EH (cell line): Measurements from ENCODE around the gene KPNB1.

Source experiments
- DNase-seq: peaks from one replicate; pipeline ENCODE4 v3.0.0-alpha.2; 2015; ENCODE audit warnings: low read depth

KPNB1 gene

DNA sequence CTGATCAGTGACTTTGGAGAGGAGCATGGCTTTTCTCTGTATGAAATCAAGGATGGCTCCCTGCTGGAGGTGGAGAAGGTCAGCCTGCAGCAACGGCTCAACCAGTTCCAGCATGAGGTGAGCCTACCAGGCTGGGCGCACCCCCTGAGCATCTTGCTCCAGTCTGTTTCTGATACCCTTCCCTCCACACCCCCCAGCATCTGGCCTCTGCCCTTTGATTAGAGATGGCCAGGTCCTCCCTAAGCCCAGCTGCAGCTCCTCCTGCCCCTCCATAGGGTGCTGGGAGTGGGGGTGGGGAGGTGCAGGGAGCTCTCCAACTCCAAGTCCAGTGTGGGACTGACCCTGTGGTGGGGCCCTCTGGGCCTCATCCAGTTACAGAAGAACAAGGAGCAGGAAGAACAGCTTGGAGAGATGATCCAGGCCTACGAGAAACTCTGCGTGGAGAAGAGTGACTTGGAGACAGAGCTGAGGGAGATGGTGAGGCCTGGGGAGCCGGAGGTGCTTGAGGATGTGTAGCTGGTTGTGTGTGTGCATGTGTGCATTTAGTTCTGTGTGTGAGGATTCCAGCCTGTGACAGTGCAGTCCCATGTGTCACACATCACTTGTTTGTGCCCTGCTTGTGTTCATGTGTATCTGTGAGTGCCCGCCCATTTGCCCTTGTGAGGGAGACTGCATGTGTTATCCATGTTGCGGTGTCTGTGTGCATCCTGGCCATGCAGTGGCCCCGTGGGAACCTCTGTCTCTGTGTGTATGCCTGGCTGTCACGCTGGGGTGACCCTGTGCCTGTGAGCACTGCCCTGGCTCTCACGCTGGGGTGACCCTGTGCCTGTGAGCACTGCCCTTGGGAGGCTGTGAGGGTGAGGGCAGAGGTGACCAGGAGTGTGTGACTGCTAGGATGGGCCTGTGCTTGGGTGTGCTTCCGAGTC, 47.3 kb downstream of the KPNB1 start:
- no peak for DNase-seq

DNA sequence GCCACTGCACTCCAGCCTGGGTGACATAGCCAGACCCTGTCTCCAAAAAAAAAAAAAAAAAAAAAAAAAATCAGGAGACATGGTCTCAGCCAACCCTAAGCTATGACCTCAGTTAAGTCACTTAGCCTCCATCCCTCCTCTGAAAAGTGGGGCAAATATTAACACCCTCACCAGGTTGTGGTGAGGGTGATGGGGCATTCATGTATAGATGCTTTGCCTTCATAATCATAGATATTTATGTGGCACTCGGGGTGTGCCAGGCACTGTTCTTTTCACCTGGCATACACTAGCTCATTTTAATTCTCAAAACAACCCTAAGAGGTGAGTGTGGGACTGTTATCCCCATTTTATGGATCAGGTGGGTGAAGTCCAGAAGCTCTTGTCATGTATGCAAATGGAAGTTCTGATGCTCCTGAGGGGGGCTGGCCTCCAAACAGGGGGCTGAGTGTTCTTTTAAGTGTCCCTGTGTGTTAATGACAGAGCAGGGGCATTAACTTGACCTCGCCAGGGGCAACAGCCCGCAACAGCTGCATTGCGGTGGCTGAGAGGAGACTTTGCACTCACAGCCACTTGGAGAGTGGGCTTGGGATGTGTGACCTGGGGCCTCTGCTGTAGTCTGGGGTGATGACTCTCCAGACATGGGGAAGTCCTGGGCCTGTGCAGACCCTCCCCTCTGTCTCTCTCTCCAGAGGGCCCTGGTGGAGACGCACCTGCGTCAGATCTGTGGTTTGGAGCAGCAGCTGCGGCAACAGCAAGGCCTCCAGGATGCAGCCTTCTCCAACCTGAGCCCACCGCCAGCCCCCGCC, 48.4 kb downstream of the KPNB1 start:
- DNase-seq: no peak

DNA sequence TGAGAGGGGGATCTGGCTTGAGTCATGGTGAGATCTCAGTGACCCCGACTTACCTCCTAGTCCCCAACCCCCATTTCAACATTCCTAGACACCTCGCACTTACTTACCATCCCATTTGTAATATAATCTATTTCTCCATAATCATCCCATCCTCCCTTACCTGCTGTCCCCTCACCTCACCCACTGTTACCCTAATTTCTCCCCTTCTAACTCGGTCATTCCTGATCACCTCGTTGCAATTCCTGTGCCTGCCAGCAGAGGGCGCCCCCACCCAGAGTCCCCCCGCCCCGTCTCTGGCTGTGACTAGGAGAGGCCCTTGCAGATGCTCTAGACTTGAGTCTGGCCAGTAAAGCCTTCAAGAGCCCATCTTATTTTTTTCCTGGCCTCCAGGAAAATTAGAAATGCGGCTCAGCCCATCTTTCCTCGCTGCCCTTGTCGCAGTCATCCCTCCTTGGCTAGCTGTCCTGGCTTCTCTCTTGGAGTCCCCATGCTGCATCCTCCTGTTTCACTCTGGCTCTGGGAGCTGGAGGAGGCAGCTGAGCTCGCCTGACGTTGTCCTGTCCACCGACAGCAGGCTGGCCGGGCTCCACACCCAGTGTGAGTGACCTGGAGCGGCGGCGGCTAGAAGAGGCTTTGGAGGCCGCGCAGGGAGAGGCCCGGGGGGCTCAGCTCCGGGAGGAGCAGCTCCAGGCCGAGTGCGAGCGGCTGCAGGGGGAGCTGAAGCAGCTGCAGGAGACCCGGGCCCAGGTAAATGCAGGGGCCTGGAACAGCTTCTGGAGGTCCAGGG, 49.2 kb downstream of the KPNB1 start:
- DNase-seq: peak; percentile 58

DNA sequence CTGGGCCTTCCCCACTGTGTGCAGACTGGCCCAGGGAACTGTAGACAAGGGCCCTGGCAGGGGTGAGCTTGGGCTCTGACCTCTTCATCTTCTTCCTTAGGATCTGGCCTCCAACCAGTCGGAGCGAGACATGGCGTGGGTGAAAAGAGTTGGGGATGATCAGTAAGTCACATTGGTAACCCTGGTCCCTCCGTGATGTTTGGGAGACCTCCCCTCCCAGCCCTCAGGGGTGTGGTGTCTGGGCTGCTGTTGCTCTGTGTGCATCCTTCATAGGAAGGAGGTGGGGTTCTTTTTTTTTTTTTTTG, 49.8 kb downstream of the KPNB1 start:
- DNase-seq: no peak

DNA sequence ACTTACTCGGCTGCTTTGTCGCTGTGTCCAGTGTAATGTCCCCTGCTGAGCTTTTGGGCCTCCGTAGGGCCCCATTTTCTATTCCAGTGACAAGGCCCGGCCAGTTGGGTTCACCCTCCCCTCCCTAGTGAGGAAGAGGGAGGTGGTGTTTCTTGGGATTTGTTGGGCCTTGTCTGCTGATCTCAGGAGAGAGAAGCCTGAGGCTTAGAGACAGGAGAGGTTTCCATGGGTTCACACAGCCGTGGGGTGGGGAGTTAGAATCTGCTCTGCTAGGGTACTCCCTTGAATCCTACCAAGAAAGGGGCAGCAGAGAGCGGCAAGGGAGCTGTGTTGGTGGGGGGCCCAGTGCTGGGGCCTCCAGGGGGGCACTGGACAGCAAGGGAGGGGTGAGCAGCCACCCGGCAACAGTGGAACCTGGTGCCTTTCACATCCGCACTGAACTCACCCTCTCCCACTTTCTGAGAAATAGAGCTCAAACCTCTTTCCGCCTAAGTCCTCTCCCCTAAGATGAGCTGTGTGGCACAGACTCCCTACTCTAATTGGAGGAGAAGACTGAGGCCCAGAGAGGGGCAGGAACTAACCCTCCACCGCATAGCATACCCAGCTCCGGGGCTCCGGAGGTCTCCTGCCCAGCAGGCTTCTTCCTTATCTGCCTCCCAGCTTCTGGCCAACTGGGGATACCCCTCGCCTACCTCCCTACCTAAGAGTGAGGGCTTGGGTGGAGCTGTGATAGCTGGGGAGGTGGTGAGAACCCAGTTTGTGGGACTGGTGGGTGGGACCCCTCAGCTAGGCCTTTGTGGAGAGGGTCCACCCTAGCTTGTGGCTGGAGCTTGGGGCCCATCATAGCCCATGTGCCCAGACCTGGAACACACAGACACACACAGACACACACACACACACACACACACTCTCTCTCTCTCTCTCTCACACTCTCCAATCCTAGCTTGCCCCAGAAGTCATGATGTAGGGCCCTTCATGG, 51.0 kb downstream of the KPNB1 start:
- no peak for DNase-seq

DNA sequence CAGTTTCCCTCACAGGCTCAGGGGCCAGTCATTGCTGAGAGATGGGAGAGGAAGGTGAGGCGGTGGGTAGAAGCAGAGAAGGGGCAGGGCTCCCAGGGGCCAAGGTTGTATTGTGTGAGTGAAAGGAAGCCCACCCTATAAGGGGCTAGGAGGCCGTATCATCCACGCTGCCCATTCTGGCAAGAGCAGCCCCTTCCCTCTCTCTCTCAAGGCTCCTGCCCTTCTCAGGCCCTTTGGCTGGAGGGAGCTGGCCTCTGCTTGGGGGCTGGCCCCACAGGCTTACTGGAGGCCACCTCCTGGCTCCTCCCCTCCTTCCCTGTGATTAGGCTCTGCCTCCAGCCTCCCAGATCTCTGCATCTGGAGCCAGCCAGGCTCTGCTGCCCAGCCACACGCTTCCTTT, 51.9 kb downstream of the KPNB1 start:
- DNase-seq: no peak

DNA sequence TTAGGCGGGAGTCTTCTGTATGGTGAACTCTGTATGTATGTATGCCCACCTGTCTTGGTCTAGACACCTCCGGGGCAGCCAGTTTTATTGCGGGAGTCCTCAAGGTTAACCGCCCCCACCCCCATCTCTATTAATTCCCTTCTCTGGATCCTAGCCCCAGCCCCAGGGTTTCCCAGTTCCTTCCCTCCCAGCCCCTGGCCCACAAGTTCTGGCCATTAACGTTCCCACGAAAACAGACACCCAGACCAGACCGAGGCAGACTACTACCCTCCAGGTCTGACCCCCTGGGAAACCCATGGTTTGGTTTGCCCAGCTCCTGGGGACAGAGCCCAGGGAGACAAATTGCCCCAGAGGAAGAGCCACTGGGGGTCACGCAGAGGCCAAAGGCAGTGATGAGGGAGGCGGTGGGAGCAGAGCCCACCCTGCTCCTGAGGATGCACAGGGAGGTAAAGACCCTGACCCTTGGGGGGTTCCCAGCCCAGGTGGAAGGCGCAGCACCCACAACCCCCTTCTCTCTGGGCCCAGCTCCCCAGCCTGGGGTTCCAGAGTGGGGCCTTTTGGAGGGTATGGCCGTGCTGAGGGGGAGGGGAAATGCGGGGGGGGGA, 52.8 kb downstream of the KPNB1 start:
- DNase-seq: no peak

DNA sequence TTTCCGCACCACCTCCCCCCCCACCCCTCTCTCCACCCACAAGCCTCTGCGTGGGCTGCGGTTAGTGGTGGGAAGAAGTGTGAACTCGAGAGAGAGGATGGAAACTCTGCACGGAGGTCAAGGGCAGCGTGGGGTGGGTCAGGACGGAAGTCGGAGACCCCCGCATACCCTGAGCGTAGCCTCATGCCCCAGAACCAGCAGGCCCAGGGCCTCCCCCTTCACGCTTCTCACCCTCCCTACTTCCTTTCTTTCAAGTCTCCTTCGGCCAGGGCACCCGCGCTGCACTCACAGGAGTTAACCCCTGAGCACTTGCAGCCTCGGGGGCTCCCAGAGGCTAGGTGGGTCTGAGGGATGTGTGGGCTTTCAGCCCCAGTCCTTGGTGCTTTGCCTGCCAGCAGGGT, 53.5 kb downstream of the KPNB1 start:
- no peak for DNase-seq

DNA sequence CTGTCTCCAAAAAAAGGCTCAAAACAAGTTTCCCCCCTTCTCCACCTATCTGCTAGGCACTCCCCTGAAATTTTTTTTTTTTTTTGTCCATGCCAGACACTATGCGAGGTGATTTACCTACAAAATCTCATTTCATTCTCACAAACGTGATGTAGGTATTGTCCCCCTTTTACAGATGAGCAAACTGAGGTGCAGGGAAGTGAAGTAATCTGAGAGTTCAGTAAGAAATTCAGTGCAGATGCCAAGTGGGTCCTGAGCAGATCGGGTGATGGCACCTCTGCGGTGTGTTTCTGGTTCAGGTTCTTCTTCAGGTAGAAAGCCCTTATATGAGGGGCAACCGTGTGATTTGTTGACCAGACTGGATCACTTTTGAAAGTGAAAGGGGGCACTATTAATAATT, 54.0 kb downstream of the KPNB1 start:
- DNase-seq: no peak

DNA sequence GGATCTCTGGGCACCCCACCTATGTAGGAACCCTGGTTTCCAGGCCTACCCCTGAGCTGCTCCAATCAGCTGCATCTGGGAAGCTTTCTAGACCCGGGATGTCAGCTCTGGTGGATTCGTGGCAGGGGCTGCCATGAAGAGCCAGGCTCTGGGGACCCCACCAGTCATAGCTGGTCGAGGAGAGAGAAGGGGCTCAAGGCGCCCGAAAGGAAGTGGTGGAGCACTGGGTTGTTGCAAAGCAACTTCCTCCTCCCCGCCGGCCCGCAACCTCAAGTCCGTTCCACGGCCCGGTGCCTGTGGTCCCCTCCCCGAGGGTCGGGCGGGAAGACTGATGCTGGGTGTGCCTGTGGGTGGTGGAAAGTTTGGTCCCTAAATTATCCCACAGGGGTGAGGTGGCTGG, 54.4 kb downstream of the KPNB1 start:
- DNase-seq: no peak

DNA sequence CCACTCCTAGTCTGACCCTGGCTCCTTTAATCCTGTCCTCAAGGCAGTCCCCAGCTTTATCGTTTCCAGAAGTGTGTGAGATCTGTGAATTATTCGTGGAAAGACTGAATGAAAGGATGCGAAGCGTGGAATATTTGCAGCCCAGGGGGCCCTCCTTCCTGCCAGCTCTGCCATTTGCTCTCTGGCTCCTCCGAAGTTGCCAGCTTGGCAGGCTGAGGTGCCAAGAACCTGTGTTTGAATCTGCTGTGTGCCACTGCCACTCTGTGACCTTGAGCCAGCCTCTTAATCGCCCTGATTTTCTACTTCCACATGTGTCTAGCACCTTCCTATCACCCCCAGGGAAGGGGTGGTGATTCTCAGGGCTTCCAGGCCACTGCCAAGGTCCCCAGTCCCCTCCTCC, 55.0 kb downstream of the KPNB1 start:
- no peak for DNase-seq

DNA sequence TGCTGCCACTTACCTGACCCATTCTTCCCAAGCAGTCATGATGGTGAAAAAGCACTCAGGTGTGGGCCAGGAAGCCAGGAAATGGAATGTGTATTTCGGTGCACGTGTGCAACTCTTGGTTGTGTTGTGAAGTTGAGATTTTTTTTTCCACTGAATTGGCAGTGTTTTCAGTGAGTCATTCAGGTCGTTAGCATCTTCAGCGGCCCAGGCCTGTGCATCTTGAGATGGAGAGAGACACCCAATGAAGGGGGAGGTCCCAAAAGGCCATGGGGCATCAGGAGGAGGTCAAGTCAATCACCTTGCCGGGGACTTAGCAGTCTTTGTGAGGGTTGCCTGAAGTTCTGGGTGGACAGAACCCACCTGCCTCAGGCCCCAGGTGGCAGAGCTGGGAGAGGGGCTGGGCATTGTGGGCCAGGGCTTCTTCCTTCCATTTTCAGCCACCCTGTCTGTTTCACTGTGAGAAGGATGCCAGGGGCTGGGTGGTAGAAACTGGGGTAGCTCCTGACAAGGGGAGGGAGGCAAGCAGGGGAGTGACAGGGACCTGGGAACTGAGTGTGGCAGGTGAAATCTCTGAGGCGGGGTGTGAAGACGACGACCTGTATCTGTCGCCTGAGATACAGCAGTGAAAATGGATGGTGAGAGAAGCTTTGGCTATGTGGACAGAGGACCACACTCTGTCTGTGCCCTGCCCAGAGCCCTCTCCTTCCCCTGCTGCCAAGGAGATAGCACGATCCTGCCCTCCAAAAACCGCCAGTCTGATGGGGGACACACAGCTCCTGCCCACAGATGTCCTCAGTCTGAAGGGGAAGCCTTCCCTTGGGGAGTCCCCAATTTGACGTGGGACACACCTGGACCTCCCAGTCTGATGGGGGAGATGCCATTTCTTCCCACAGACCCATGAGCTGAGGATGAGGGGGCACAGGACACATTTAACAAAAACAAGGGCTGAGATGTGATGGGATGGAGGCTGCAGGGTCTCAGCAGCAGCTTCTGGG, 56.1 kb downstream of the KPNB1 start:
- no peak for DNase-seq

DNA sequence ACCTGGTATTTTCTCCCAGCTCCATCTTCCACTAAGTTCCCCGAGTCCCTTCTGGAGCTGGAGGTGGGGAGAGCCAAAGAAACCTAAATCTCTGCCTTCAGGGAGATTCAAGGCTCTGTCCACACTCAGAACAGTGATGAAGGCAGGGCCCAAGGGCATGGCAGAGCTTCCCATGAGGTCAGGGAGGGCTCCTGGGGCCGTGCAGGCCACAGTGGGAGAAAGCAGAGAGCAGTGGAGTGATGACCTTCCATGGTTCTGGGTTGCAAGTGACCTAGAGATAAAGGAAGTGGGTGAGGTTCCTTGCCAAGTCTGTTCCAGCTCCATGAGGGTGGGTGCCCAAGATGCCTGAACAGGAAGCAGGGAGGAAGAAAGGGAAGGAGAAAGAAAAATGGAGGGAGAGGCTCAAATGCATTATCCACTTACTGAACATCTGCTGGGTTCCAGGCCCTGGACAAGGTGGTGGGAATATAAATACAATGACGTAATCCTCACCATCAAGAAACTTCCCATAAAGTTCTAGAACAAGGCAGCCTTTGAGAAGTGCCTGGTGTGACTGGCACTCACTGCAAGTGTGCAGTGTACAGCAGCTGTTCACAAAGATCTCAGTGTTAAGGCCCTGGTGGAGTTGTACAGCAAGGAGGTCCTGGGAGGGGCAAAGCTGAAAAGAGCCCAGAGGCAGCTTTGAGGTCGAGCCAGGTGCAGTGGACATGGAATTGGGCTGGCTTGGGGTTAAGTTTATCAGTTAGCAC, 57.5 kb downstream of the KPNB1 start:
- peak; percentile 38 for DNase-seq

DNA sequence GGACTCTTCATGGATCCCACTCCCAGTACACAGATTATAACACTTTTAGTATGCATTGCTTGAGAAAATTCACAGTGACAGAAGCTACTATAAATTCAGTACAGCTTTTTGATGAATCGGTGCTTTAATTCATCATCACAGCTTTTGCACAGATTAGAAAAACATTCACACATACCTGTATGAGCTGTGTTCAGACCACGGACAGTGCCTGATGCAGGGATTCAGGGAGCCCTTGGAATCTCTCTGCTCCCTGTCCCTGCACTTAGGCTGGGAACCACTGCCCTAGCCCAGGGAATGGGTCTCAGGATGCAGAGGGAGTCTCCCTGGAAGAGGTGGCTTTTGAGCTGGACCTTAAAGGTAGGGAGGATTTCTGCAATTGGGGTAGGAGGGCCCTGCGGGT, 58.2 kb downstream of the KPNB1 start:
- DNase-seq: no peak

DNA sequence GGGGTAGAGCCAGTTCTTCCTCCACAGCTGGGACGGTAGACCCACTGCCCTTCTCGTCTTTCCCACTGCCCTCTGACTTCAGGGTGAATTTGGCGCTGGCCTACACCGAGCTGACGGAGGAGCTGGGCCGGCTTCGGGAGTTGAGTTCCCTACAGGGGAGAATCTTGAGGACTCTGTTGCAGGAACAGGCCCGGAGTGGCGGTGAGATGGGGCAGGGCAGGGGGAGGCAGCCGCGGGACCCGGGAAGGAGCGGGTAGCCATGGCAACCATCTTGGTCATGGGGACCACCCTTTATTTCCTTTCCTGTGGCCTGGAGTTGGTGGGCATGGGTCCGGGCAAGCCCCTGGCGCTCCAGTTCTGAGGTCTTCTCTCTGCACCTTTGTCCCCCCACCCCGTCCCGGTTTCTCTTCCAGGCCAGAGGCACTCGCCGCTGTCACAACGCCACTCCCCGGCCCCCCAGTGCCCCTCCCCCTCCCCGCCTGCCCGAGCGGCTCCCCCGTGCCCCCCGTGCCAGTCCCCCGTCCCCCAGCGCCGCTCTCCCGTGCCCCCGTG, 58.7 kb downstream of the KPNB1 start:
- no peak for DNase-seq

DNA sequence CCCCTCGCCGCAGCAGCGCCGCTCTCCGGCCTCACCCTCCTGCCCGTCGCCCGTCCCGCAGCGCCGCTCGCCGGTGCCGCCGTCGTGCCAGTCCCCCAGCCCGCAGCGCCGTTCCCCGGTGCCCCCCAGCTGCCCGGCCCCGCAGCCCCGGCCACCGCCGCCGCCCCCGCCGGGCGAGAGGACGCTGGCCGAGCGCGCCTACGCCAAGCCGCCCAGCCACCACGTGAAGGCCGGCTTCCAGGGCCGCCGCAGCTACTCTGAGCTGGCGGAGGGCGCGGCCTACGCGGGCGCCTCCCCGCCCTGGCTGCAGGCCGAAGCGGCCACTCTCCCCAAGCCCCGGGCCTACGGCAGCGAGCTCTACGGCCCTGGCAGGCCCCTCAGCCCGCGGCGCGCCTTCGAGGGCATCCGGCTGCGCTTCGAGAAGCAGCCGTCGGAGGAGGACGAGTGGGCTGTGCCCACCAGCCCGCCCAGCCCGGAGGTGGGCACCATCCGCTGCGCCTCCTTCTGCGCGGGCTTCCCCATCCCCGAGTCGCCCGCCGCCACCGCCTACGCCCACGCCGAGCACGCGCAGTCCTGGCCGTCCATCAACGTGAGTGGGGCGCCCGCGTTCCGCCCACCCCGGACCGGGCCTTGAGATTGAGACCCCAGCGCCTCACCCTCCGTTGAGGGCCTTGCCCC, 59.3 kb downstream of the KPNB1 start:
- DNase-seq: peak; percentile 60

DNA sequence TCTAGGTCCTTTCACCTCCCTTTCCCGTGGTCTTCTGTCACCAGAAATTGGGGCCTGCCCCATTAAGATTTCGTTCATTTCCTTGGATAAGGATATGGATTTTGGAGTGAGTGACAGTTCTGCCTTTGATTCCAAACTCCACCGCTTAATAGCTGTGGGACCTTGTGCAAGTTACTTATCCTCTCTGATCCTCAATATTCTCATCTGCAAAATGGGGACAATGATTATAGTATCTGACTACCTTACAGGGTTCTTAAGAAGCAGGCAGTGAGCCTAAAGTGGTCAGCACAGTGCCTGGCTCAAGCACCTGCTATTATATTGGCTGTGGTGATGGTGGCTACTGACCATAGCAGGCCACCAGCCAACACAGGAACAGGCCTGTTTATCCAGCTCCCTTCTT, 59.9 kb downstream of the KPNB1 start:
- DNase-seq: no peak
